HCT116 (cell line): ENCODE results near the gene ALKBH4. TPM values are rescaled to one million over a fixed set of nuclear protein-coding genes. Genes with fewer than 3 reads are reported as not detected.

Experiments
- ATAC-seq: fragments of 200-7000 bp; cut with Tn5 transposase; 2 replicates; pipeline ENCODE4 v1.9.1; 2020; ENCODE audit warnings: mild to moderate bottlenecking, moderate library complexity
- BruUV-seq: library from RNA; stranded (reverse); fragments of 400-500 nt; replicated peaks from 2 replicates; lab custom pipeline; 2021; lab: Mats Ljungman, UMichigan
- CTCF ChIA-PET: fragments of 300-600 bp; sonication (Branson Sonifier 250); formaldehyde crosslinking; loops from one replicate; lab custom pipeline; 2021; ENCODE audit warnings: antibody characterized with exemption; lab: Charles Lee
- POLR2A ChIA-PET: fragments of 300-600, 350-600 bp; sonication (Branson Sonifier 250); formaldehyde crosslinking; loops from one replicate; lab custom pipeline; 2021; ENCODE audit warnings: antibody characterized with exemption; lab: Charles Lee
- RAD21 ChIA-PET, 2 experiments: fragments of 300-600 bp; sonication (Branson Sonifier 250); formaldehyde crosslinking; loops; one replicate each; lab custom pipeline; 2023; ENCODE audit warnings: low total read pairs in 2 of 2; ENCODE audit not compliant: uncharacterized antibody in 2 of 2, unreplicated experiment in 2 of 2, low non-redundant PET in 1 of 2; lab: Charles Lee
- DNase-seq: peaks from one replicate; pipeline ENCODE4 v3.0.0-alpha.2; 2010; ENCODE audit warnings: low read depth, low spot score
- H2AFZ ChIP-seq: fragments of 200-600 bp; shearing (Covaris generic), sonication (generic); 2 replicates; pipeline ENCODE4 v1.6.1; 2017; ENCODE audit warnings: low read depth, mixed run types, mixed read lengths, antibody characterized with exemption, low read length; ENCODE audit not compliant: poor library complexity, severe bottlenecking
- H3K27ac ChIP-seq: 2 replicates; pipeline ENCODE4 v1.5.1; 2012; ENCODE audit warnings: low read depth, low read length
- H3K27me3 ChIP-seq: fragments of 200-600 bp; sonication (generic); 2 replicates; pipeline ENCODE4 v1.6.1; 2016; ENCODE audit warnings: mixed run types, low read length, mixed read lengths; ENCODE audit not compliant: insufficient read depth
- H3K36me3 ChIP-seq, 2 experiments: fragments of 200-500 bp in 1 of 2; fragments of 200-600 bp in 1 of 2; sonication (Bioruptor generic) in 1 of 2; sonication (generic) in 1 of 2; 2 replicates each; pipeline versions ENCODE4 v1.5.1 to v1.6.1; 2014 to 2016; ENCODE audit warnings: low read length in 2 of 2, inconsistent platforms in 1 of 2, mixed read lengths in 1 of 2, mixed run types in 1 of 2; ENCODE audit not compliant: insufficient read depth in 2 of 2, control insufficient read depth in 1 of 2
- H3K4me1 ChIP-seq, 2 experiments: fragments of 200-600 bp in 1 of 2; sonication (generic) in 1 of 2; 2 replicates each; pipeline versions ENCODE4 v1.5.1 to v1.6.1; 2012 to 2017; ENCODE audit warnings: low read length in 2 of 2, inconsistent platforms in 1 of 2, mild to moderate bottlenecking in 1 of 2, mixed read lengths in 1 of 2, mixed run types in 1 of 2, moderate library complexity in 1 of 2; ENCODE audit not compliant: insufficient read depth in 2 of 2, control insufficient read depth in 1 of 2
- H3K4me2 ChIP-seq: fragments of 200-600 bp; sonication (generic); 2 replicates; pipeline ENCODE4 v1.6.1; 2017; ENCODE audit warnings: mixed run types, low read length, mixed read lengths
- H3K4me3 ChIP-seq, 2 experiments: fragments of 200-600 bp in 1 of 2; sonication (generic) in 1 of 2; replicated peaks in 1 of 2; 2 replicates each; pipeline ENCODE4 v1.5.1; 2011 to 2016; ENCODE audit warnings: low read length in 2 of 2, control low read depth in 1 of 2, low read depth in 1 of 2, mild to moderate bottlenecking in 1 of 2, mixed read lengths in 1 of 2, mixed run types in 1 of 2
- H3K79me2 ChIP-seq: fragments of 200-600 bp; sonication (generic); 2 replicates; pipeline ENCODE4 v1.6.1; 2017; ENCODE audit warnings: mild to moderate bottlenecking, mixed run types, low read length, moderate library complexity, mixed read lengths; ENCODE audit not compliant: insufficient read depth
- H3K9ac ChIP-seq: fragments of 200-600 bp; sonication (generic); 2 replicates; pipeline ENCODE4 v1.6.1; 2016; ENCODE audit warnings: low read length, mixed read lengths
- H3K9me2 ChIP-seq: fragments of 200-600 bp; sonication (generic), shearing (Covaris generic); 2 replicates; pipeline ENCODE4 v1.6.1; 2017; ENCODE audit warnings: mixed run types, mild to moderate bottlenecking, moderate library complexity; ENCODE audit not compliant: insufficient read depth
- H3K9me3 ChIP-seq, 2 experiments: fragments of 200-500 bp in 1 of 2; fragments of 200-600 bp in 1 of 2; sonication (Bioruptor generic) in 1 of 2; sonication (generic) in 1 of 2; 2 replicates each; pipeline ENCODE4 v1.6.1; 2014 to 2017; ENCODE audit warnings: low read length in 2 of 2, mixed read lengths in 2 of 2, inconsistent platforms in 1 of 2, low read depth in 1 of 2, mild to moderate bottlenecking in 1 of 2, mixed run types in 1 of 2, moderate library complexity in 1 of 2; ENCODE audit not compliant: control insufficient read depth in 1 of 2, insufficient read depth in 1 of 2
- H4K20me1 ChIP-seq: fragments of 200-600 bp; sonication (generic), shearing (Covaris generic); 2 replicates; pipeline ENCODE4 v1.6.1; 2017; ENCODE audit warnings: mixed run types, mild to moderate bottlenecking, moderate library complexity; ENCODE audit not compliant: insufficient read depth
- CEBPB ChIP-seq: IDR thresholded peaks from 2 replicates; pipeline ENCODE4 v1.6.1; 2012; ENCODE audit warnings: low read depth
- EGR1 ChIP-seq: IDR thresholded peaks from 2 replicates; pipeline ENCODE4 v1.6.1; 2012; ENCODE audit warnings: low read depth
- EZH2 ChIP-seq: fragments of 200-600 bp; sonication (generic); IDR thresholded peaks from 2 replicates; pipeline ENCODE4 v1.6.1; 2017; ENCODE audit warnings: antibody characterized with exemption, mixed run types
- FOSL1 ChIP-seq: IDR thresholded peaks from 2 replicates; pipeline ENCODE4 v1.6.1; 2012; ENCODE audit warnings: low read depth
- RAD21 ChIP-seq: IDR thresholded peaks from 2 replicates; pipeline ENCODE4 v1.6.1; 2012; ENCODE audit warnings: low read depth, mild to moderate bottlenecking
- TCF7L2 ChIP-seq: IDR thresholded peaks from 2 replicates; pipeline ENCODE4 v1.7.0; 2011; ENCODE audit warnings: borderline replicate concordance, inconsistent platforms; ENCODE audit not compliant: insufficient read depth, insufficient read length; ENCODE audit errors: extremely low read depth
- YY1 ChIP-seq: IDR thresholded peaks from 2 replicates; pipeline ENCODE4 v1.6.1; 2011; ENCODE audit warnings: low read length, low read depth, moderate library complexity, mild to moderate bottlenecking; ENCODE audit not compliant: insufficient replicate concordance; ENCODE audit errors: extremely low read depth
- ZNF274 ChIP-seq: fragments of 200-500 bp; sonication (Bioruptor generic); IDR thresholded peaks from 2 replicates; pipeline ENCODE4 v1.6.1; 2014; ENCODE audit warnings: mild to moderate bottlenecking, low read depth, low read length, inconsistent platforms
- intact Hi-C: fragments of 100-400 bp; cut with micrococcal nuclease; formaldehyde crosslinking; loops from 2 replicates; pipeline ENCODE4 v1.10.0; 2022
- total RNA-seq: library from RNA; stranded (reverse); gene quantifications from one replicate; pipeline ENCODE4 v1.2.1, GENCODE V29; 2021; ENCODE audit not compliant: unreplicated experiment
- TF ChIP-seq, protein P1 (sequence below): IDR thresholded peaks from 2 replicates; pipeline ENCODE4 v1.6.1; 2012
- TF ChIP-seq, protein P2 (sequence below): IDR thresholded peaks from 2 replicates; pipeline ENCODE4 v1.6.1; 2012

Gene ALKBH4
- total RNA-seq, 1 experiment from 2014 or later, result 14.9 TPM

DNA sequence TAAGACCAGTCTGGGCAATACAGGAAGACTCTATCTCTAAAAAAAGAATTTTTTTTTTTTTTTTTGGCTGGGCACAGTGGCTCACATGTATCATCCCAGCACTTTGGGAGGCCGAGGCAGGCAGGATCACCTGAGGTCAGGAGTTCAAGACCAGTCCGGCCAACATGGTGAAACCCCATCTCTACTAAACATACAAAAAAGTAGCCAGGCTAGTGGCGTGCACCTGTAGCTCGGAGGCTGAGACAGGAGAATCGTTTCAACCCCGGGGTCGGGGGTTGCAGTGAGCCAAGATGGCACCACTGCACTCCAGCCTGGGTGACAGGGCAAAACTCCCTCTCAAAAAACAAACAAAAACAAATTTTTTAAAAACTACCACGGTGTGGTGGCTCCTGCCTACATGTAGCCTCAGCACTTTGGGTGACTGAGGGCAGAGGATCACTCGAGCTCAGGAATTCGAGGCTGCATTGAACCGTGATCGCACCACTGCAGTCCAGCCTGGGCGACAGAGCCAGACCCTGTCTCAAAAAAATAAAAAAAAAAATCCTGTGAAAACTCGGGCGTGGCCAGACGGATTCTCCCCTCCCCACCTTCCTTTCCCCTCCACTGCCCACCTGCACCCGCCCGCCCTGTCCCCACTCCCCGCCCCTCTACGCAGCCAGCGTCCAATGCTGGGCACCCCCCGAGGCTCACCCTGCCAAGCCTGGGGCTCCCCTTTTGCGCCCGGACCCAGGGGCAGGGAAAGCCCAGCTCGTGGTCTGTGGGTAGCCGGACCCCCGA lies 32.0 kb downstream of the ALKBH4 start:
- H3K27ac ChIP-seq, result no peak overlapping the region; the same call in 1 of the 2 replicates
- no peaks in the 10 kb centered on the region; a peak in 1 of 4 replicates for H3K36me3 ChIP-seq
- H3K9me2 ChIP-seq, result no peaks in the 10 kb centered on the region
- no peaks in the 10 kb centered on the region for H3K9me3 ChIP-seq
- H2AFZ ChIP-seq, result no peak overlapping the region
- peak overlapping the region in 1 of 2 experiments; percentile 30; a peak in 2 of 4 replicates for H3K4me3 ChIP-seq
- DNase-seq (no peak), ATAC-seq (0 out of 2 replicates have a peak, but pooled peaks have one; percentile 8)
- no peaks in the 10 kb centered on the region for H3K27me3 ChIP-seq
- H3K4me1 ChIP-seq, result peaks cover 17 to 43% of the 10 kb centered on the region in 2 experiments
- H4K20me1 ChIP-seq, result no peaks in the 10 kb centered on the region
- peak overlapping the region; percentile 38 for H3K9ac ChIP-seq
- peak overlapping the region; percentile 92 for H3K4me2 ChIP-seq
- CTCF ChIA-PET, result no interaction called here
- no peaks in the 10 kb centered on the region; the same call in 1 of the 2 replicates for H3K79me2 ChIP-seq
- POLR2A ChIA-PET, result no interaction called here
- TF ChIP-seq CEBPB, result no peak
- TF ChIP-seq, protein P1, sequence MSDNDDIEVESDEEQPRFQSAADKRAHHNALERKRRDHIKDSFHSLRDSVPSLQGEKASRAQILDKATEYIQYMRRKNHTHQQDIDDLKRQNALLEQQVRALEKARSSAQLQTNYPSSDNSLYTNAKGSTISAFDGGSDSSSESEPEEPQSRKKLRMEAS, result no peak
- no peak for TF ChIP-seq FOSL1
- no peak for TF ChIP-seq EZH2
- TF ChIP-seq ZNF274, result no peak
- TF ChIP-seq EGR1, result no peak
- no peak for TF ChIP-seq YY1
- TF ChIP-seq, protein P2, sequence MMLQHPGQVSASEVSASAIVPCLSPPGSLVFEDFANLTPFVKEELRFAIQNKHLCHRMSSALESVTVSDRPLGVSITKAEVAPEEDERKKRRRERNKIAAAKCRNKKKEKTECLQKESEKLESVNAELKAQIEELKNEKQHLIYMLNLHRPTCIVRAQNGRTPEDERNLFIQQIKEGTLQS, result no peak
- no peak for TF ChIP-seq RAD21
- TF ChIP-seq TCF7L2, result no peak
- RAD21 ChIA-PET, result no interaction called here
- intact Hi-C loops, result no loop called here
- no TSS peak for BruUV-seq
